NCI-H128 (cell line): ENCODE measurements around the gene OLFML1.

Experiments
- DNase-seq: peaks from one replicate; lab custom pipeline; 2025; ENCODE audit not compliant: unreplicated experiment; lab: John Stamatoyannopoulos, UW

OLFML1 gene

DNA sequence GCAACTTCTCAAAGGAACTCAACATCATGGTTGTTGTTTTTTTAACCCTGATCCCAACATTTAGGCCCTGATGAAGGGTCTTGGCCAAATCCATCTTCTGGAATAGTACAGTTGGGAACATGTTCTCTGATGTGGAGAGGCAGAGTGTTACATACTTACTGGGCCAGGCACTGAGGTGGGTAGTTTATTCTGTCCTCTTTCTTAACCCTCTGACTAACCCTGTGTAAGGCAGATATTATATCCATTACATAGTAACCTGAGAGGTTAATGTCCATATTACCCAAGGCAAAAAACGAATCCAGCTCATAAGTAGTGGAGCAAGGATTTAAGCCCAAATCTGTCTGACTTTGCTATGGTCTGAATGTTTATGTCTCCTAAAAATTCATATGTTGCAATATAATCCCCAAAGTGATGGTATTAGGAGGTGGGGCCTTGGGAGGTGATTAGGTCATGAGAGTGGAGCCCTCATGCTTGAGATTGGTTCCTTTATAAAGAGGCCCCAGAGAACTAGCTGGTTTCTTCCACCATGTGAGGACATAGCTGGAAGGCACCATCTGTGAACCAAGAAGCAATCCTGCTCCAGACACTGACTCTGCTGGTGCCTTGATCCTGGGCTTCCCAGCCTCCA, 44.8 kb downstream of the OLFML1 start:
- no peak for DNase-seq

DNA sequence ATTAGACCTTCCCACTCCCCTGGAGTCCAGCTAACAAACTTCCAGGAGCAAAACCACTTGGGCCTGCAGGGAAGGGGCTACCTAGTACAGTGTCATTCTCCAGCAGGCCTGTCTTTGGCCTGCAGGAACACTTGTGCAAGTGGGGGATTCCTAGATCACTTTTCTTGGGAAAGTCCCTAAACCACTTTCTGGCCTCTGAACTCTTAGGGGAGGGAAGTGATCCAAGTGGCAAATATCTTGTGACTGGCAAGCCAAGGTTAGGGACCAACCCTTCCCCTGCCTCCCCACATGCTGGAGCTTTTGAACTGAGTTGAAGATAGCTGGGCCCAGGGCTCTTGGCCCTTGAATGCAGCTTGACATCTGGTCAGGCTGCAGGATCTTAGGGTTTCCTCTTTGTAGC, 45.7 kb downstream of the OLFML1 start:
- DNase-seq, result no peak

DNA sequence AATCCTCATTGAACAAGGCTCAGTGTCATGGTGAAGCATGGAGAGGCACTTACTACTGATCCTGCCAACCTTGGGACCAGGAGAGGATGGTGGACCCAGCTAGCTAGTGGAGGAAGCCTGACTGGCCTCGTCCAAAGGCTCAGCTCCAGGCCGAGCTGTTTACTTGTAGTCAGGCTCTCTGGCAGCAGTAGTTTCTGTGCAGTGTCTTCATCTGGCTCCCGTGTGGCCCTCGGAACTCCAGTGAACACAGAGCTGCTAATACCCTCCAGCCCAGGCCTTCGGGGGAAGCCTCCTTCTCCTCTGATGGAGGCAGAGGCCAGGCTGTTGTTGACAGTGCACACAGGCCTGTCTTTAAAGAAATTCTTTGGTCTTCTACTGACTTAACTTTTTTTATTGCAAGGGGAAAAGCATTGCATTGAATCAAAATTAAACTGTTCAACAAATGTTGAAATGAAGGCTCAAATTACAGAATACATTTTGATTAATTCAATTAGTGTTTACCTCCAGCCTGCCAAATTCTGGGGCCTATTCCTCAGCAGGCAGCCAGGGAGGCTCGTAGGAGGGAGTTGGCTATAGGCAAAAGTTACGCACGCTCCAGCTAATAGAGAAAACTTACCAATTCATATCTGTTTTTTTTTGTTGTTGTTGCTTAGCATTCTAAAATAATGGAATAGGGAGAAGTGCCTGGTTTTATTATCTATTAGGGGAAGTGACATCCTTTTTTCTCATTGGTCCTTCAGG, 47.3 kb downstream of the OLFML1 start:
- DNase-seq, result no peak

DNA sequence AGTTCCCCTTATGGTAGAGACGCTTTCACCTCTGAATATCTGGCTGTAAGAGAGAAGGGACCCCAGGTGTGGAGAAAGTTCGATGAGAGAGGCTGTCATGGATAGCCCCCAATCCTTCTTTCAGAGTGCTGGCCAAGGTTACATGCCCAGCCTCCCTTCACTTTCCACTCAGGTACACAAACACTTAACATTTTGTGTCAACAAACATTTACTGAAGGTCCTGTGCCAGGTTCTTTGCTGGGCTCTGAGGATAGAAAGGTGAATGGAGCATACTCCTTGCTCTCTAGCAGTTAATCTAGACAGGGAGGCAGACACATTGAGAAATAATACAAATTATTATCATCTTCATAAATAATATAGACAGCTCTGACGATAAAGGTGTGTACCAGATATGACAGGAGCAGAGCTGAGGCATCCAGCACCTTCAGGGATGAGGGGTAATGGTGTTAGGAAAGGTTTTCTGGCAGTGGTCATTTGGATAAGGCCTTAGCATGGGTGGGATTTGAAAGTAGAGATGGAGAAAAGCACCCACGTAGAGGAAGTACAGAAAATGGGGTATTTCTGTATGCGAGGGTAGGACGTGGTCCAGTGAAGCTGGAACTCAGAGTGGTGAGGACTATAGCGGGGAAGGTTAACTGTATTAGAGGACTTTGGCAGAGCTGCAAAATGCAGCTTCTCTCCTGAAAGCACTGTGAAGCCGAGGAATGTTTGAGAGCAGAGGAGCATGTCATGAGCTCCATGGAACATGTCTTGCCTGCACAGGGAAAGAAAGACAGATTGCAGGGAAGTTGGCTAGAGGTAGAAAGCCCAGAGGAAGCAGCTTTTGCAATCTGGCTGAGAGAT, 48.1 kb downstream of the OLFML1 start:
- DNase-seq, result no peak

DNA sequence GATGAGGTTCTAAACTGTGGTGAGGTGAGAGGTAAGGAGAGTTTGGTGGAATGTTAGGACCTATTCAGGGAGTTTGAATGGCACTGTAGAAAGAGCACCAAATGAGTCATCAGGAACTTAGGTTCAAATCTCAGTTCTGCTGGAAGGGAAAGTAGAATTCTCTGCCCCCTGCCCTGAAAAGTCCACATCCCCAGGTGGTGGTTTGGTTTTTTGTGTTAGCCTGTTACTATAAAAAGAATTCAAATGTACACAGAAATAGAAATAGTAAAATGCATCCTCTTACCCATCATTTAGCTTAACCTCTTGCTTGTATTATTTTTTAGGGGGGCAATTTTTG, 48.7 kb downstream of the OLFML1 start:
- no peak for DNase-seq

DNA sequence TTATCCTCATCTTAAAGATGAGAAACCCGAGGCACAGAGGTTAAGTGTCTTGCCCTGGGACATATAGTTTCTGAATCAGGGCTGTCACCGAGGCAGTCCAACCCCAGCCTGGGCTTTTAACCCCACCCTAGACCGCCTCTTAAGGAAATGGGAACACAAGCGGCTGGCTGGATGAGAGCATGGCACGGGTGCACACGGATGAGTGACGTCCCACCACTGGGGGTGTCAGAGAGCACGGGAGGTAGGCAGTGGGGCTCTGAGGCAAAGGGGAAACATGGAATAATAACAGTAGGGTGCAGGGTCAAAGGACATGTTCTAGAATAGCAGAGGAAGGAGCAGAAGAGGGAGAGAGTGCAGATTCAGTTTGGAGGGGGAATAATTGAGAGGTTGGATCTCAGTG, 50.8 kb downstream of the OLFML1 start:
- no peak for DNase-seq

DNA sequence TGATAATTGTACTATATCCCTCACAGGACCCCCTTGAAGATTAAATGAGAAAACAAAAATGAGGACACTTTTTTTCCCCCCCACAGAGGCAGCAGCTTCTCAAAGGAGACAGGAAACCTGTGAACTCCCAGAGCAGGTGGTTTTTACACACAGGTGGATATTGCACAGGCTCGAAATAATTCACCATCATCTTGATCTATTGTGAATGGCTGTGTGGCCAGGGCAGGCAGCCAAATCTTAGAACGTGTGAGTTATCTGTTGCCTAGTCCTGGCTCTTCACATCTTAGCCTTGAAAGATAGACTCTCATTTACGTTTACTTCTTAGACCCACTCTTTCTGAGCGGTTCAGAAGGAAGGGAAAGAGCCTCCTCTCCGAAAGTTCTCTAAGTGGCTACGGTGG, 52.0 kb downstream of the OLFML1 start:
- DNase-seq, result no peak

DNA sequence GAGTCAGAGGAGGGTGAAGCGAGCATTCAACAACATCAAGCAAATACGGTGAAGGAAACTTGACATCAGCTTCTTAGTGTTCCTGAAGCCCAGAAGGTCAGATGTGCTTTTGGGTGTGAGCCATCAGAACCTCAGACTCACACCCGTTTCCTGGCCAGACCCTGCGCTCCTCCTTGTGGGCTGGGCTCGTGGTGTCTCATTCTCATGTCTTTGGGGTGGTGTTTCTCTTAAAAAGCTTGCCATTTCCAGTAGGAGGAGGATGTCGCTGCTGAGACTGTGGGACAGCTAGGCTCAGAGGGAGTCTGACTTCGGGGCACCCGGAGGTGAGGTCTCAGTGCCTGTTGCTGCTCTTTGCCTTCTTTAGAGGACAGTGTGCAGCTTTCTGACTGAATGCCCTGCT, 52.7 kb downstream of the OLFML1 start:
- DNase-seq, result no peak

DNA sequence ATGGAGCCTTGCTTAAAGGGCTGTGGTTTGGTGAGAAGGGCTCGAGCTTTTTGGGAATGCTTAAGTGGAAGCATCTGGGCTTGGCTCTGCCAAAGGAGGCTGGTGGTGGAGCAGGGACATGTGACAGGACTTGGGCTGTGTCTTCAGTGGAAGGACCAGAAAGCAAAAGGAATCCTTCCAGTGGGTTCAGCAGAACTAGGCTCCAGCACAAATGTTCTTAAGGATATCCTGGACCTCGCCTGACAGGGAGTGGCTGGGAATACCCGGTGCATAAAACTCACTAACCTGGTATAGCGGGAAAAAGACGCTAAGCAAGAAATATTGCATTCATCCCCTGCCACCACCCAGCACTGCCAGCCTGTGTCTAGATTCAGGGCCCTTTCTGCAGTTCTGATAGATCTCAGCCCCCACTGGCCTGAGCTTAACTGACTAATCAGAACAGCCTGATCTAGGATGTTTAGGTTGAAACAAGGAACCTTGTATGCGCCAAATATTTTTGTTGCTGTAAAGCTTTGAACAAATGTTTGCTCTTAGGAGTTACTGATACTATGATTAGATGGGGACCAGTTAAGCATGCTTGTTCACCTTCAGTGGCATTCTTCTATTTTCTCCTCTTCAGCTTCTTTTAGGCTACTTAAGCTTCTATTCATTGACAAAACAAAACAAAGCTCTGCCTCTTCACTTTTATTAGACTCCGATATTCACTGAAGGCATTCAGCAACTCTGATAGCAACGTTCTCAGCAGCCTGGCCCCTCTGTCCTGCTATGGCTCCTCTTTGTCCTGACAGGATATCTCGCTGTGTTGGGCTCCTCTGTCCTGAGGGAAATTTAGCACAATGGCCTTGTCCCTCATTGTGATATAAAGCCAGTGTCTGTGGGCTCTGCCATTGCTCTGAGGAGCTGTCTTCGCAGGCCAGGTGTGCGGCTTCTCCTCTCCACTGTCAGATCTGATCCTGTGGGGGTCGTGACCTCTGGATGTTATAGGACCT, 53.5 kb downstream of the OLFML1 start:
- DNase-seq, result no peak

DNA sequence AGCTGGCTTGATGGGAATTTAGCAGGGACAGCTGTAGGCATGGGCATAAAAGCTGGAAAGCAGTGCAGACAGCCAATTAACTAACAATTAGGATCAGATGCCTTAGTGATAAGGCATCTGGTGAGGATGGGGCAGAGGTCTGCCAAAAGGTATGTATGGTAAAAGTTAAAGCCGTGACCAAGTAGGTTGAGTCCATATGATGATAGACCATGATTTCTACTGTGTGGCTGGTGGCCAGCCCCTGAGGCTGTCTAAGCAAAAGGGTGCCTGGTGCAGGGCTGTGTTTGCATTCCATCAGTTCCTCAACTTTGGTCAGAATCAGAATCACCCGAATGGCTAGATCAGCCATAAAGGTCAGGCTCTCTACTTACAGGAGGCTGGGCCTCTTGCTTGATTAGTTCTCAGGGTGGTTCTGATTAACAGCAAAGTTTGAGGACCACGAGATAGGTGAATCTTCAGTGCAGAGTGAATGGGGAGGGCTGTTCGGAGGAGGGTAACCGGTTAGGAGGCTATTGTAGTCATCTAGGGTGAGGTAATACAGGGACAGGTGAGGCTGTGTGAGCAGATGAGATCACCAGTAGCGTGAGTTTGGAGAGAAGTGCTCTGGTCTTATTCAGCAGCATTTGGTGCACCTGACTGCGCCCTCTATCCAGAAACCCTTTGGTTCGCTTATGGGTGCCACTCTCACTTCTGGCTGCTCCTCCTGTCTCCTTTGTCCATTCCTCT, 55.7 kb downstream of the OLFML1 start:
- DNase-seq, result no peak

DNA sequence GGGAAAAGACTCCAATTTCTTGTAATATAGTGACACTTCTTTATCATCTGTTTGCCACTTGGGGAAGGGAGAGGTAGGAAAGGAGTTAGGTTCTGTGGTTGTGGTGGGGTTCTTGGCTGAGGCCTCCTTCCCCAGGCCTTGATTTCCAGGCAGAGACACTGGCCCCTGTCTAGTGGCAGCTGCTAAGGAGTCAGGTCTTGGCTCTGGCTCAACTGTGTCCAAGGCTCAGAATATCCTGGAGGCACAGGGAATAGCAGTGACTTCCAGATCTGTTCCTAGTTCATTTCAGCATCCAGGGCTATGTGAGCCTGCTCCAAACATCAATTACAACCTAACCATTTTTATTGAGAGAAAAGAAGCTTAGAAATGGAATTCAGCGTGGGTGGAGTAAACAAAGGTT, 58.0 kb downstream of the OLFML1 start:
- DNase-seq, result no peak

DNA sequence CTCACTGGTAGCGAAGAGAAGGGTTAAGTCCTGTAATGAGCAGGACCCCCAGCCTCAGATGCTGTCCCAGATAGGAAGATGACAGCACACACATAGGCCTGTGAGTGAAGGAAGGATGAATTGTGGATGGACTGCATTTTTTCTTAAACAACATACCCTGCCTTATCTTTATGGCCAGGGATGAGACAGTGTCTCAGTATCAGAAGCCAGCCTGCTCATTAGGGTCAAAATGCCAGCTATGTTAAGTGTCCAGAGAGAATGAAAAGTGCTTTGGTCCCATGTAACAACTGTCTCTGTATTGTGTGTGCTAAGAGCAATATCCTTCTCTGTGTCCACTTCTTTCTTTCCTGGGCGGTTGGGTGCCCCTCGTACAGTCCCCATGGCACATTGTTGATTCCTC, 58.7 kb downstream of the OLFML1 start:
- DNase-seq, result no peak

DNA sequence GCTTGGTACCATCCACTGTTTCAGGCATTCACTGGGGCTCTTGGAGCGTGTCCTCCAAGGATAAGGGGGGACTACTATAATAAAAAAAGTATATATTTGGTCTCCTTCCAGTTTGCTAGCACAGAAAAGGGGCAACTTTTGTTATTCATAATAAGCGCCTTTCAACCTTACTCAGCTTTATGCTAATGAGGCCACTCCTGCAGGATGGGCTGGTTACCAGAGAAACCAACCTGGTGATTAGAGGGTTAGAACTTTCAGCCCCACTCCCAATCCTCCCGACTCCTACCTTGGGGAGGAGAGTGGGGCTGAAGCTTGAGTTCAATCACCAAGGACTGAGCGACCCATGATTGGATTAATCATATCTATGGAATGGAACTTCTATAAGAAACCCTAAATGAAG, 60.3 kb downstream of the OLFML1 start:
- no peak for DNase-seq

DNA sequence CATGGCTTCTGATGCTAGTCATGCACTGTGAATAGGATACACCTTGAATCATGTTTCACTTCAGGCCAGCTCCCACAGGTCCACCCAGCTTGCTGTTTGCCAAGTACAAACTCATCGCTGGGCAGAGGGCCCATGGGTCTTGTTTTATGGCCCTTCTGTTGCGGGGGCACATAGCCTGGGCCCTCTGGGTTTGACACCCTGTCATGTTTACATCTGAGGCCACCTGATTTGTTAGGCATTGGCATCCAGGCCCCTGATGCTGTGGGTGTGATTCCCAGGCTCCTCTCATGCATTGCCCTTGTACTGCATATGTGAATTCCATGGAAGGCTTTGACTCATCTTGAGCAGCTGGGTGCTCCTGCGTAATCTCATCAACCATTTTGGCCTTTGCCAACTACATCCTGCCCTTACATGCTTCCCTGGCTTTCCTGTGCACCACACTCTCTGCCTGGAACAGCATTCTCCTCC, 61.1 kb downstream of the OLFML1 start:
- no peak for DNase-seq

DNA sequence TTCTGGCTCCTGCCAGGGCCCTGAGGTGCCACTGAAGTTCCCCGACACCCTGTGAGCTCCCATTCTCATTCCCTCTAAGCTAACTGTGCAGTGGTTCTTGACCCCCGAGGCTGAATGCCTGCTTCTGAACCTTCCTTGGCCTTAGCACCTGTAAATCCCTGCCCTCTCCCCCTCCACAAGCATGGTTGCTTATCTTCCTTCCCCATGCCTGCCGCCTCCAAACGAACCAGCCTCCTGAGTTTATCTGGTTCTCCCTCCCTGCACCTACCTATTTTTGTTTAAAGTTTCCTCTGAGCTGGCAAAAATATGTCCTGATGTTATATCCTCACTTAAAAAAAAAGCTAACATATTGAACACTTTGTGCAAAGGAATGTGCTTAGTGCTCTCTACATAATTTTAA, 62.4 kb downstream of the OLFML1 start:
- no peak for DNase-seq

DNA sequence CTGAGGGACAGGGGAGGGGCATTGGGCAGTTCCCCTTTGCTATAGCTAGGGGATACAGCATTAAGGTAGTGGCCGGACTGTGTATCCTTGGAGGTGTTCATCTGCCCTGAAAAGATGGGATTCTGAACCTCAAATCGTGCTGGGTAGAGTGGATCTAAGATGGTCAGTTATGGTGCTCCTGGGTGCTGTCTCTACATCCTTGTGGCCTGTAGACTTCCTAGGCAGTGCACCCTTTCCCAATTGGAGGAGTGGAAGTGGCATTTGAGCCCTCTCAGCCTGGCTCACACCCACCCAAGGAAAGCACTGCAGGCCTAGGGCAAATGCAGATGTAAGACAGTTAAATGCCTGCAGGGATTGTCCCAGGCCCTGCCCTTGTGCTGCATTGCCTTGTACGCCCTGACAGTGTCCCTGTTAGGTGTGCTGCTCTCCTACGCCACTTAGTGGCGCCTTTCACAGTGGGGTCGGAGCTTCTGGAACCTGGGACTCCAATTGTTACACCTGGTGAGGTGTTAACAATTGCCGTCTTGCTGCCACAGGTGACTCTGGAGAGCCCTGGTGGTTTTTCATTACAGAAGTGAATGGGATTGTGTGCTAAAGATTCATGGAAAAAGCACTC, 63.5 kb downstream of the OLFML1 start:
- DNase-seq, result no peak

DNA sequence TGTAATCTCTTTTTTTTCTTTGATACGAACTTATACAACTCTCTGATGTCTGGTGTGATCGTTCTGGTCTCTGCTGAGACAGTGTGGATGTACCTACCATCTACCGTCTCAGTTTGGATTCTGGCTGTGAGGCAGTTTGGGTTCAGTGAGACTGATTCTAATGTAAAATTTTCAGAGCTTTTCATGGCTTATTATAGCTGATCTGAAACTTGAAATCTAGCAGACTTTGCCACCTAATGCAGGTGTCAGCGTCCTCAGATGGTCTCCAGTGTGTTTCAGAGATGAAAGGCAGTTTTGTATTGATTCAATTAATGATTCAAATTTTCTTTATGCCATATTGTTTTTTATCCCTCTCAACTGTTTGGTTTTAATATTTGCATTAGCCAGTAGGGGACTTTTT, 64.4 kb downstream of the OLFML1 start:
- DNase-seq, result no peak

DNA sequence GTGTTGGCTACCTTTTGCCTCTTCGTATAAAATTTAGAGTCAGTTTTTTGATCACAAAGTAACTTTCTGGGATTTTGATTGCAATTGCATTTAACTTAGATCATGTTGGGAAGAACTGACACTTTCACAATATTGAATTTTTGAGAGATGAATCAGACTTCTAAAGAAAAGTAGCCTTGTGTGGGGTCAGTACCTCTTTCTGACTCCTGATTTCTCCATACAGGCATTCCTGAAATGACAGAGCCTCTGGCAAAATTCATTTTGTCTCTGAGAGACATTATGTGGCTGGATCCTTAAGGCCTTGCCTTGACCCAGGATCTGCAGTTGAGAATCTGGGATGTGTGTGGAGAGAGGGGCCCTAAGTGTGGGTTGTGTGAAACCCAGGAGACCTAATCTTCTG, 66.3 kb downstream of the OLFML1 start:
- no peak for DNase-seq

DNA sequence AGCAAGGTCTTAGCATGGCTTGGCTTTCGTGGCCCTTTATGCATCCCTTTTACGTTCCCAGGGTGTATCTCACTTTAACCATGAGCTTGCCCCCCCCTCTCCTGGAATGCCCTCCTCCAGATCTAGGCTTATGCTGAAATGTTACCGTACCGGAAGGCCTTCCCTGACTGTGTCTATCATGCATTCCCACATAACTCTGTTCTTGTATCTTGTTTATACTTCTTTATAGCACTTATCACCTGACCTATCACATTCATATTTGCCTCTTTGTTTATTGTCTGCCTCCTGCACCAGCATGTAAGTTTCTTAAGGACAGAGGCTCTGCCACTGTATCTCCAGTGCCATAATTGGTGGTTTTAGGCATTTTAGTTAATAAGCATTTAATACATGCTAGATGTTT, 67.4 kb downstream of the OLFML1 start:
- DNase-seq, result no peak
